Colonic mucosa (tissue), 4 donors: ENCODE measurements around the gene IRF6. TPM values are rescaled to one million over a fixed set of nuclear protein-coding genes. Genes with fewer than 3 reads are reported as not detected.

Experiments
- DNase-seq: peaks from one replicate; pipeline ENCODE4 v3.0.0-alpha.2; 2020
- H3K27ac ChIP-seq: fragments of 200-600 bp; one replicate; pipeline ENCODE4 v1.8.0; 2021
- H3K27me3 ChIP-seq: fragments of 200-600 bp; one replicate; pipeline ENCODE4 v1.8.0; 2021
- H3K36me3 ChIP-seq: fragments of 200-600 bp; one replicate; pipeline ENCODE4 v1.8.0; 2021
- H3K4me1 ChIP-seq: fragments of 200-600 bp; one replicate; pipeline ENCODE4 v1.8.0; 2021; ENCODE audit warnings: mild to moderate bottlenecking
- H3K4me3 ChIP-seq: fragments of 200-600 bp; one replicate; pipeline ENCODE4 v1.8.0; 2021
- H3K9ac ChIP-seq, 2 donors: one replicate each; pipeline ENCODE4 v1.7.0; 2013; ENCODE audit warnings: control low read depth in 2 of 2, low read depth in 2 of 2, low read length in 2 of 2
- H3K9me3 ChIP-seq: fragments of 200-600 bp; one replicate; pipeline ENCODE4 v1.8.0; 2021
- CTCF ChIP-seq: fragments of 200-600 bp; IDR thresholded peaks from one replicate; pipeline ENCODE4 v1.8.0; 2022; ENCODE audit warnings: antibody characterized with exemption, mild to moderate bottlenecking
- intact Hi-C: fragments of 100-400 bp; cut with DNase I; formaldehyde crosslinking; loops from one replicate; pipeline ENCODE4 v1.14.1; 2022
- total RNA-seq, 2 donors: library from RNA; stranded (reverse); fragmentation: NEBNext Ultra II Directional in 1 of 2; extraction: Animal tissue kit (Norgen Biotek cat#: 25700) in 1 of 2; gene quantifications; one replicate each; pipeline ENCODE4 v1.2.1, GENCODE V29; 2021
- donor health status: healthy.
- donor health status: DM: no; HTN: no; CAD: no.
- donor health status: DM: no; HTN: no; CAD: no.

IRF6 gene
- total RNA-seq, 2 donors from 2014 or later, result 87.5 to 133 TPM

DNA sequence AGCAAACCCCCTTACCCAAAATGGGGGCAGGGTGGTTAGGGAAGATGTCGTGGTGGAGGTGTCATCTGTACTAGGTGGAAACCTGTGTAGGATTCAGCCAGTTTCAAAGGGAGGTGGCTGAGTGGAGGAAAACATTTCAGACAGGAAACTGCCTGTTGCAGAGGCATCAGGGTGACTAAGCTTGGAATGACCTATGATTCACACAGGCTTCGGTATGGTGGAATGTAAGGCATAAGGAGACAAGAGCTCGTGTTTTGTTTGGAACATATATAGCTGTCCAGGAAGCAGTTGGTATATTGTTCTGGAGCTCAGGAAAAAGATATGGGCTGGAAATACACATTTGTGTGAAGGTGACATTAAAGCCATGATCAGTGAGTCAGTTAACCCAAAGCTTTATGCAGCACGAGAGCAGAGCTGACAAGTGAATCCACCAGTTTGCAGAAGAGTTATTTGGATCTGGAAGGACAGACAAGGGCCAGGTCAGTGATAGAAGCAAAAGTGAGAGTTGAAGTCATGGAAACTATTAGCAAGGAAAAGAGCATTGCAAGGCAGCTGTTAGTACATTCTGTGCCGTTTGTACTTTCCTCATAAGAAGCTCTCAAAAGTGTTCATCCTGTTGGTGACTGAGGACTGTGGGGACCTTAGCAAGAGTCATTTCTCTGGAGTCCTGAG is 34.1 kb upstream of the IRF6 start:
- no peaks in the 10 kb centered on the region for H3K9me3 ChIP-seq
- intact Hi-C loops, result no loop called here
- H3K4me1 ChIP-seq, result no peaks in the 10 kb centered on the region
- peaks cover 9% of the 10 kb centered on the region for H3K36me3 ChIP-seq
- no peak for DNase-seq
- no peak overlapping the region for H3K4me3 ChIP-seq
- no peak for TF ChIP-seq CTCF
- H3K9ac ChIP-seq, result no peak overlapping the region
- no peak overlapping the region for H3K27ac ChIP-seq
- no peaks in the 10 kb centered on the region for H3K27me3 ChIP-seq

DNA sequence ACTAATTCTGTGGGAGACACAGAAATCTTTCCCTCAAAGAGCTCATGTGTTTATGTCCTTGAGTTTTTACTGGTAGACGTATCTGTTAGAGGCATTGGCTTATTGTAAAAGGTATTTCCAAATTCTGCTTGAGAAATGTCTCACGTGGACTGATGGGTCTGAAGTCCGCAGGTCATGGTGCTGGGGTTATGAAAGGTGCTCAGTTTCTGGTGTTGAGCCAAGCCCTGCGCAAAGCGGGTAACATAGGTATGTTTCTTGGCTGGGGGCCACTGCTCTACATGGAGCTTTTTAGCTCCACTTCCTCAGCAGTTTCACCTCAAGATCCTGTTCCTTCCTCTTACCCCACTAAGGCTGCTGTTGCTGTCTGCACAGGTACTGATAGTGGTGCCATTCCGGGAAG is 32.6 kb upstream of the IRF6 start:
- peaks cover 4% of the 10 kb centered on the region for H3K36me3 ChIP-seq
- no peaks in the 10 kb centered on the region for H3K27me3 ChIP-seq
- H3K4me1 ChIP-seq, result no peaks in the 10 kb centered on the region
- H3K9me3 ChIP-seq, result no peaks in the 10 kb centered on the region
- no peak overlapping the region for H3K27ac ChIP-seq
- TF ChIP-seq CTCF, result no peak
- no peak for DNase-seq
- intact Hi-C loops, result no loop called here
- no peak overlapping the region for H3K4me3 ChIP-seq
- no peak overlapping the region for H3K9ac ChIP-seq

DNA sequence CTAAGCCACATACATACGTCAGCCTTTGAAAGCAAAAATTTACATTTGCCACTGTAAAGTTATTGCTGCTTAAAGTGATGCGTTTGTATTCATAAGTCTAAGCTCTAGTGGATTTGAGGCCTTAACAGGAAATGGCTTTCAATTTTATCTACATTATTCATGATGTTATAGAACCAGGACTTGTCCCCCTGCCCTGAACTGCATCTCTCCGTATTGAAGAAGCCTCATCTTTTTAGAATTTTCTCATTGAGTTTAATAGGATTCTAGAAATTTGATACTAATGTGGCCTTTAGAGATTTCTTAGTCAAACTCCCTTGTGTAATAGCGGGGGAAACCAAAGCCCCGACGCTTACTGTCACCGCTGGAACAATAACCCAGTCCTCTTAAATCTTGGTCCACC is 31.7 kb upstream of the IRF6 start:
- intact Hi-C loops, result no loop called here
- Histone ChIP-seq H3K9me3 (no peaks in the 10 kb centered on the region), H3K36me3 (no peaks in the 10 kb centered on the region), H3K27ac (no peak overlapping the region), H3K4me3 (no peak overlapping the region), H3K4me1 (no peaks in the 10 kb centered on the region), H3K27me3 (no peaks in the 10 kb centered on the region), H3K9ac (no peak overlapping the region)
- no peak for DNase-seq
- no peak for TF ChIP-seq CTCF

DNA sequence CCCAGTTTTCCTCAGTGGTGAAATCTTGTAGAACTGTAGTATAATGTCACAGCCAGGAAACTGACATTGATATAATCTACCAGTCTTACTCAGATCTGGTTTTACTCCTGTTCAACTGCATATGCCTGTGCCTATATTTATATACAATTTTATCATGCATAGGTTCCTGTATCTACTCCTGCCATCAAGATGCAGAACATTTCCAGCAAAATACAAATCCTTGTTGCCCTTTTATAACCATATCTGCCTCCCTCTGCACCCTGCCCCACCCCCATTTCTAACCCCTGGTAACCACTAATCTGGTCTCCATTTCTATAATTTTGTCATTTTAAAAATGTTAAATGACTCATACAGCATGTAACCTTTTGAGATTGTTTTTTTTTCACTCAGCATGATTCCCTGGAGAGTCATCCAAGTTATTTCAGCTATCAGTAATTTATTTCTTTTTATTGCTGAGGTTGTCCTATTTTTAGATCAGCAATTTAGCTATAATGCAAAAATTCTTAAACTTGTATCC is 29.9 kb upstream of the IRF6 start:
- Histone ChIP-seq H3K27me3 (no peaks in the 10 kb centered on the region), H3K9me3 (no peaks in the 10 kb centered on the region), H3K4me1 (no peaks in the 10 kb centered on the region), H3K27ac (no peak overlapping the region), H3K4me3 (no peak overlapping the region), H3K36me3 (no peaks in the 10 kb centered on the region), H3K9ac (no peak overlapping the region)
- intact Hi-C loops, result no loop called here
- DNase-seq, result no peak
- no peak for TF ChIP-seq CTCF

GRCh38 chr1:209831615-209832014 is 25.7 kb upstream of the IRF6 start:
- Histone ChIP-seq H3K4me3 (no peak overlapping the region), H3K4me1 (peaks cover 10% of the 10 kb centered on the region), H3K27me3 (no peaks in the 10 kb centered on the region), H3K9ac (no peak overlapping the region), H3K27ac (no peak overlapping the region), H3K9me3 (no peaks in the 10 kb centered on the region), H3K36me3 (no peaks in the 10 kb centered on the region)
- intact Hi-C loops, result no loop called here
- no peak for DNase-seq
- no peak for TF ChIP-seq CTCF
